ENCODE data around the gene MYRIP.
A peak's percentile ranks its signal among the peaks of the same experiment; 100 is the strongest.
"Not testable (repeated sequence)": the region's sequence is repeated elsewhere in the genome, so short reads cannot be mapped to it uniquely, and the experiment has no call there.

MYRIP gene

DNA sequence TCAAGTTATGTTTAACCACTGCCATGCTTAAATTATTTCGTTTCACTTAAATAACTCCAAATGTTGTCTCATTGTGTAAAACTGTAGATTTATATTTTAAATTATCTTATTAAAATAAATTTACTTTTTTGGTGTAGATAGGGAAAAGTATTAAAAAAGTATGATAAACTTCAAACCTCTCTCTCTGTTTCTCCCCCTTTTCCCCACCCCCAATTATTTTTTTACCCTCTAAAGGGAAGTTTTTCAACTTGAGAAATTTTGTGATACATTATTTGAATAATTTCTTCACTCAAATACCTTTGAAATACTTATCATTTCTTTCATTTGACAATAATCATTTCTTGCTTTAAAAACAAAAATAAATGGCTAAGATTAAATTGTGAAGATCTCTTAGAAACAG, 433.2 kb downstream of the MYRIP start:
- DNase-seq = no peak

- DNase-seq = no peak
Observed at GRCh38 chr3:40243056-40243455, 433.6 kb downstream of the MYRIP start.

DNA sequence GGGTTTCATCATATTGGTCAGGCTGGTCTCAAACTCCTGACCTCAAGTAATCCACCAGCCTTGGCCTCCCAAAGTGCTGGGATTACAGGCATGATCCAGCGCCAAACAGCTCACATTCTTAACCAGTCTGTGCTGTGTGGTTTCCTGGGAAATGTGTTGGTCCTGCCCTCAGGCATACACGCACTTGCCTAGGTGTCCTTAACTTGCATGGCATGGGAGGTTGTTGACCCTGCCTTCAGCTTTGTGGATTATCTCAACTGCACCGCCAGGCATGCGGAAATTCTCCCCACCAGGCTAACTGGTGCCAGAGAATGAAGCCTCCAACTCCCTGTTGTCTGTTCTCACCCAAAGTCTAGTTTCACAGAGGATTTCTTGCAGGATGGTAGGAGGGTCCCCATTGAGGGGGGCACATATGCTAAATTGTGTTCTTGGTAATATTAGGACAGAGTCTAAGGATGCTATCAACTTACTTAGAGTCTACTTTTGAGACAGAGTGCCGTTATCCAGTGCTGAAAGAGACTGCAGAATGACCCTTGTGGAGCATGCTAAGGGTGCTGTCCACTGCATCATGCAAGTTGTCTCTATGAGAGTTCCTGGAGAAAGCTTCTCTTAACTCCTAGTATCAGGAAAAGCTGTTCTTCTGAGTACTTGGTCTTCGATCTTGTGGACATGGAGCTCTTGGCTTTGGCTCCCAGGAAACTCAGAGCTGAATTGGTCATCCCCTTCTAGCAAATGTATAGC, 438.5 kb downstream of the MYRIP start:
- no peak for DNase-seq

GRCh38 chr3:40248591-40248990, 439.2 kb downstream of the MYRIP start:
- no peak for DNase-seq

DNA sequence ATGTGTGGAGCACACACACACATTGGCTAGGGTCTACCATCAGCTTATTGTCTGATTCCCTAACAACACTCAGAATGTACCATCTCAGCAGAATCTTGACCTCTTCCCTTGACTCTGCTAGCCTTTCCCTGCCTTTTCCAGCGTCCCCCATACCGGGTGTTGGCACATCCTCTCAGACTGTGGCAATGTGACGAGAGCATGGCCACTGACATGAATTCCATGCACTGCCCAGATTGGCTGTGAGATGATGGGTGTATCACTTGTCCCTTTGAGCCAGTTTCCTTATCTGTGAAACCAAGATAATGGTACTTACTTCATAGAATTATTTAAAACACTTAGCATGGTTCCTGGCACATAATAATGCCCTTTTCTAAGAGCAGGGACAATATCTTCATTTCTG, 439.8 kb downstream of the MYRIP start:
- DNase-seq = no peak

DNA sequence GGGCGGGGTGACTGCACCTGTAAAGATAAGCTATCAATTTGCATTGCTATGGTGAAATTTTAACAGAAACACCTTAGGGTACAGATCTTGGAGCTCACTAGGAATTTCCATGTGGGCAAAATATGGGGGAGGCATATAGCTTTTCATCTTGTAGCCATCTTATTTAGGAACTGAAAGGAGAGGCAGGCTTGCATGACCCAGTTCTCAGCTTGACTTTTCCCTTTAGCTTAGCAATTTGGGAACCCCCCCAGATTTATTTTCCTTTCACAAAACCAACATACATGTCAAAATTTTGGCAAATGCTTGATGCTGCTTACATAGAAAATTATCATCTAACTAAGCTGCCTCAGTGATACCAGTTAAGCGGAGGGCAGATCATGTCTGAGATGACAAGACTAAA, 445.1 kb downstream of the MYRIP start:
- no peak for DNase-seq

DNA sequence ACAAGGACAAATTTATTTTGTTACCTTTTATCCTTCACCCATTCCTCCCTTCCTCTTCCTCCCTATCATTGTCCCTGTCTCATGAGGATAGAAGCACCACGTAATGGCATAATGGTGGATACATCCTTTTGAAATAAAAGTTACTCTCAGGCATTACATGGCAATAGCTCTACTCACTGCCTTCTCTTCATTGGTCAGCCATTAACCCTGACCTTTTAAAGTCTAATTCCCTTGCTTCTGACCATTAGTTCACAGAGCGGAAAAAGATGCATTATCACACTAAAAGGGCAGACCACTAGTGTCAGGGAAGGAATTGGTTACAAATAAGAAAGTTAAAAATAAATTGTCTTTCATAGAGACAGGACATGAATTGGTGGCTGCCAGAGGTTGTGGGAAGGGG, 445.5 kb downstream of the MYRIP start:
- no peak for DNase-seq

GRCh38 chr3:40255532-40255931, 446.1 kb downstream of the MYRIP start:
- DNase-seq = peak; percentile 39

DNA sequence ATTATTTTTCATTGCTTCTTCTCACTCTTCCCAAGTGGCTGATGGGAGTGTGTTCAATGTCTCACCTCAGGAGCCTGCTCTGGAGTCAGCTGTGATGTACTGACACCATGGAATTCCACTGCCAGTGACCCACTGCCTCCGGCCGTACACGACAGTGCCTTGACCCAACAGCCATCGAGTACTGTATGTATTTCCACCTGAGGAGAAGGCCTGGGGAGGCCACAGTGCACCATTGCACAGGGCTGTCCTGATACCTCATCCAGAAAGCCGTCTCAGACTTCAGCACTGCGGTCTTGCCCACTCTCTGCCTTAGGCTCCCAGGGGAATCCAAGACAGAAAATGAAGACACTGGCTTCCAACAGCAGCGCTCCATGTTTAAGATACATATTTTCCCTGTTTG, 448.7 kb downstream of the MYRIP start:
- no peak for DNase-seq

DNA sequence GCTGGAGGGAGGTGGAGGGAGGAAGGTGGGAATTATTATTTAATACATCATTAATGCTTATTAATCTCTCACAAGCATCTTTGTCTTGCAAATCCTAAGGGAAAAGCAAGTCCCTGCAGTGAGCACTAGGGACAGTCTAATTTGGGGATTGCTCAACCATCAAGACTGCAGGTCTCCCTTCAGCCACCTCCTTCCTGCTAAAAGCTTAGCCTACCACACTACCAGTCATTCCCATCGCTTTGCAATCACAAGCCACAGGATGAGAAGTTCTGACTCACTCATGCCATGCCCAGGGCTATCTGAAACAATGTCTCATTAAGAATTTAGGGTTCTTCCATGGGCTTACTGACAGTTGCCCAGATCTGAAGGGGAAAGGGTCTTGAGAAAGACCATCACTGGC, 449.1 kb downstream of the MYRIP start:
- DNase-seq = peak; percentile 58

GRCh38 chr3:40262331-40262730, 452.9 kb downstream of the MYRIP start:
- no peak for DNase-seq

DNA sequence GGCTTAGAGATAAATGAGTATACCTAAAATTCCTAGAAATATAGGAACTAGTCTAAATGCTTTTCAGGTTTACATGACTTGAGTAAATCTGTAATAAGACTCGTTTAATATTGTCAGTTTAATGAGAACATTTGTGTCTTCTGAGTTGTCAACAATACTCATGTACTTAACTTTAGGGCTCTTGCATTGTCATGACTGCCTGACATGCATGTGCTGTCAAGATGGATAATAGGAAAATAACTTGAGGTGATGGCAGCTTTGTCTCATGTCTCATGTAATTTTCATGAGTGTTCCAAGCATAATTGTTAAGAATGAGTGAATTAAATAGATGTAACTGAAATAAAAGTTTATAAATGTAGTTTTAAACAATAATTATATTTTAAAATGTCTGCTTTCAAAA, 455.0 kb downstream of the MYRIP start:
- DNase-seq = no peak

DNA sequence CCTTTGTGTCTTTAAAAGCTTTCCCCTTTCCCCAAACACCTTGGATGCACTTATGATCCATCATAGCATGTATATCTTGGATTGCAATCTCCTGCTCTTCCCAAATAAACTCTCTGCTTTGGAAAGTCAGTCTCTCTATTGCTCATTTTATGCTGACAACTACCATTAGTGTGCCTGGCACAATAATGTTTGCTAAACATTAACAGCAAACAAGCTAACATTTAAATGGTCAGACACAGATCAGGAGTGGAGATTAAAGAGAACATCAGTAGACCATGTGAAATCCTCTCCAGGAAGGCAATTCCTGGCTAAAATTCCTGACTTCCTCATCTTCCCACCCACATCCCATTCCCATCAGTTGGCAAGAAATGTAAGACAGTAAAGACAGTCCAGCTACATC, 455.8 kb downstream of the MYRIP start:
- no peak for DNase-seq

DNA sequence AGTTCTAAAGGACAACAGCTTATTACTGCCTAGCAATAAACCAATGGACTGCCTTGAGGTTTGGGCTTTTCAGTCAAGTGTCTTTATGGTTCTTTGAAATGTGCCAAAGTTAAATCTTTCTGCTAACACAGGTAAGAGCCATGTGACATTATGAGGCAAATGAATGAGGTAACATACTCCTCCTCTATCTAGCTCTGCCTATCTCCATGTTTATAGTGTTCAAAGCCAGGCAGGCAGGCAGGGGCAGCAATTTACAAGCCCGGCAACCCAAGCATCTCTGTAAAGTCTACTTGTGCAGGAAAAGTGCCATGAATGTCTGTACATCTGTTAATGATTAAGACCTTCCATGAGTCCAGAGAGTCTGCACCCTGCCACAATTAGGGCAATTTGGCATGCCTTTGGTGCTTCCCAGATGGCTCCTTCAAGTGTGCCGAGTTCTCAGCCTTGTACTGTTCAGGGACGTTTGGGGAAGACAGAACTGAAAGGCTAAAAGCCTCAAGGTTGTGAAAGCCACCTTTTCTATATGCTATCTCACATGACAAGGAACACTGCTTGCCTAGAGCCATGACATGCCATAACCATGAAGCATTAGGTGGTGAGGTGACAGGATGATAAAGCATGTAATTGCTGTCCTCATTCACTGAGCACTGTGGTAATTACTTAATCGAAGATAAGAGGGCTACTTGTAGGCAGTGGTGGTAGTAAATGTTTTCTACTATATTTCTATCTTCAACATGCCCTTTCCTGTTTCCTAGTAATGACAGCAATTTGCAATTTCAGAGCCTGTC, 458.7 kb downstream of the MYRIP start:
- DNase-seq = peak; percentile 60

- DNase-seq = no peak
Observed at GRCh38 chr3:40268802-40269524, 459.6 kb downstream of the MYRIP start.

- DNase-seq = peak; percentile 81
Observed at GRCh38 chr3:40278791-40279190, 469.4 kb downstream of the MYRIP start.

GRCh38 chr3:40281995-40282394, 472.6 kb downstream of the MYRIP start:
- no peak for DNase-seq

DNA sequence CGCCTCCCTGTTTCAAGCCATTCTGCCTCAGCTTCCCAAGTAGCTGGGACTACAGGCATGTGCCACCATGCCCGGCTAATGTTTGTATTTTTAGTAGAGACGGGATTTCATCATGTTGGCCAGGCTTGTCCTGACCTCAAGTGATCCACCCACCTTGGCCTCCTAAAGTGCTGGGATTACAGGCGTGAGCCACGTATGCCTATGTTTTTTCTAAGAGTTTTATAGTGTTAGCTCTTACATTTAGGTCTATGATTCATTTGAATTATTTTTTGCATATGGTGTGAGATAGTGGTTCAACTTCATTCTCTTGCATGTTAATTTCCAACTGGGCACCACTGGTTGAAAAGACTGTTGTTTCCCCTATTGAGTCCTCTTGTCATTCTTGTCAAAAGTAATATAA, 473.6 kb downstream of the MYRIP start:
- DNase-seq = not testable (repeated sequence)

GRCh38 chr3:40287248-40287647, 477.8 kb downstream of the MYRIP start:
- DNase-seq = no peak

DNA sequence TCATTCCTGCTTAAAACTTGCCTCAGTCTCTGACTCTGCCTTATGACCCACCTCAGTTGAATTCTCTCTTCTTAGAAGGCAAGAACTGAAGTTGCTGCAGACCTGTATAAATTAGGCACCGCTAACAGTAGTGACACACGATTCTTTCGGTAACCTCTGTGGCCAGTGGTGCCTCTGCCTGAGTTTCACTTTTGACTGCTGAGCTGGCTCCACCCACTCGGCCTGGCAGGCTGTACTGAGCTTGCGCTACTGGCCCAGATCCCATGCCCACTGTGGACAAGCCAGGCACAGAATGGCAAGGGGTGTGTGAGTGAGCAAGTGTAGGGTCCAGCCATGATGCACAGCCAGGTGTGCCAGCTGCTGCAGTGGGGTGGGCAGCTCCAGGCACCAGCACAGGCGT, 481.0 kb downstream of the MYRIP start:
- no peak for DNase-seq

DNA sequence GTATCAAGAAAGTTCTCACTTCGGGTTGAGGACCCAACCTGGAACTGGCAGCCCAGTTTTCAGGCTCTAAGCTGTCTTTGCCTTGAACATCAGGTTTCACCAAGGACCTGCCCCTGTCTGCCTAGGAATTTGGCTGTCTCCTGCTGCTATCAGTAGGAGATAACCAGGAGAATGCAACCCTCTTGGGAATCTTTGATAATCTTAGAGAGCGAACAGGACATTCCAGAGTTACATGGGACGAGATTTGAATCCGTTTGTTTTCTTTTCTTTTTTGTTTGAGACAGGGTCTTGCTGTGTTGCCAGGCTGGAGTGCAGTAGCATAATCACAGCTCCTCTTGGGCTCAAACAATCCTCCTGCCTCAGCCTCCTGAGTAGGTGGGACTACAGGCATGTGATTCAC, 482.1 kb downstream of the MYRIP start:
- no peak for DNase-seq

- DNase-seq = no peak
Observed at GRCh38 chr3:40292637-40293349, 483.4 kb downstream of the MYRIP start.

GRCh38 chr3:40294434-40294833, 485.0 kb downstream of the MYRIP start:
- no peak for DNase-seq
